Chondrocyte (in vitro differentiated cells): ENCODE measurements around the gene DDX60. TPM values are rescaled to one million over a fixed set of nuclear protein-coding genes. Genes with fewer than 3 reads are reported as not detected.

Experiments
- DNase-seq: peaks from one replicate; pipeline ENCODE4 v3.0.0; 2021; ENCODE audit warnings: mixed read lengths, low spot score
- H3K27ac Mint-ChIP-seq: one replicate; pipeline ENCODE4 v1.8.0; 2021; ENCODE audit warnings: mild to moderate bottlenecking, moderate library complexity, mixed read lengths; ENCODE audit not compliant: unreplicated experiment
- H3K27me3 Mint-ChIP-seq: 2 replicates; pipeline ENCODE4 v1.8.0; 2021; ENCODE audit warnings: low read depth, mixed read lengths
- H3K36me3 Mint-ChIP-seq: 2 replicates; pipeline ENCODE4 v1.8.0; 2021; ENCODE audit warnings: low read depth, mixed read lengths
- H3K4me1 Mint-ChIP-seq: 2 replicates; pipeline ENCODE4 v1.8.0; 2021; ENCODE audit warnings: low read depth, mild to moderate bottlenecking, mixed read lengths
- H3K4me3 Mint-ChIP-seq: one replicate; pipeline ENCODE4 v1.8.0; 2021; ENCODE audit warnings: mild to moderate bottlenecking, moderate library complexity, mixed read lengths; ENCODE audit not compliant: unreplicated experiment
- H3K9me3 Mint-ChIP-seq: 2 replicates; pipeline ENCODE4 v1.8.0; 2021; ENCODE audit warnings: low read depth, mixed read lengths
- total RNA-seq: library from RNA; stranded (reverse); gene quantifications from 3 replicates; pipeline ENCODE4 v1.2.1, GENCODE V29; 2021
- TF ChIP-seq, protein P1 (sequence below): fragments of 200-600 bp; sonication (generic); IDR thresholded peaks from 2 replicates; pipeline ENCODE4 v1.5.0; 2021; ENCODE audit warnings: antibody characterized with exemption, mild to moderate bottlenecking, moderate library complexity

Gene DDX60
- total RNA-seq, 1 donor from 2014 or later: 5.9 TPM

DNA sequence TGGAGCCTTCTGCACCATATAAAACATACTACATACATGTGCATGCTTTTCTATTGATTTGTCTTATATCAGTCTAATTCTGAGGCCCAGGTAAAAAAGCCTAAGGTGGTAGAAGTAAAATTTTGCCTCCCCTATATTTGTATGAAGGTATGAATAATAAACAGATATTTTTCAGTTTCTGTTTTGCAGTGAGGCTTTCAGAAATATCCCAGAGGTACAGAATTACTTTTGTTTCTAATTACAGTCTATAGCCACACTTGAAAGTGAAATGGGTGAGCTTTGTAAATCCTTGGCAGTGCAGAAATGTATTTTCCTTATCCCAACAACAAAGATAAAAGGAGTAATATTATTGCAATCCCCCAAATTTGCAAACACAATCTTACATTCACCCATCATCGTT, 59.5 kb downstream of the DDX60 start:
- Mint-ChIP-seq H3K9me3 (peaks cover 4% of the 10 kb centered on the region), H3K36me3 (peaks cover 10% of the 10 kb centered on the region), H3K27ac (no peak overlapping the region), H3K4me1 (peaks cover 5% of the 10 kb centered on the region), H3K27me3 (no peaks in the 10 kb centered on the region), H3K4me3 (no peak overlapping the region)
- TF ChIP-seq, protein P1, sequence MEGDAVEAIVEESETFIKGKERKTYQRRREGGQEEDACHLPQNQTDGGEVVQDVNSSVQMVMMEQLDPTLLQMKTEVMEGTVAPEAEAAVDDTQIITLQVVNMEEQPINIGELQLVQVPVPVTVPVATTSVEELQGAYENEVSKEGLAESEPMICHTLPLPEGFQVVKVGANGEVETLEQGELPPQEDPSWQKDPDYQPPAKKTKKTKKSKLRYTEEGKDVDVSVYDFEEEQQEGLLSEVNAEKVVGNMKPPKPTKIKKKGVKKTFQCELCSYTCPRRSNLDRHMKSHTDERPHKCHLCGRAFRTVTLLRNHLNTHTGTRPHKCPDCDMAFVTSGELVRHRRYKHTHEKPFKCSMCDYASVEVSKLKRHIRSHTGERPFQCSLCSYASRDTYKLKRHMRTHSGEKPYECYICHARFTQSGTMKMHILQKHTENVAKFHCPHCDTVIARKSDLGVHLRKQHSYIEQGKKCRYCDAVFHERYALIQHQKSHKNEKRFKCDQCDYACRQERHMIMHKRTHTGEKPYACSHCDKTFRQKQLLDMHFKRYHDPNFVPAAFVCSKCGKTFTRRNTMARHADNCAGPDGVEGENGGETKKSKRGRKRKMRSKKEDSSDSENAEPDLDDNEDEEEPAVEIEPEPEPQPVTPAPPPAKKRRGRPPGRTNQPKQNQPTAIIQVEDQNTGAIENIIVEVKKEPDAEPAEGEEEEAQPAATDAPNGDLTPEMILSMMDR: no peak
- no peak for DNase-seq

DNA sequence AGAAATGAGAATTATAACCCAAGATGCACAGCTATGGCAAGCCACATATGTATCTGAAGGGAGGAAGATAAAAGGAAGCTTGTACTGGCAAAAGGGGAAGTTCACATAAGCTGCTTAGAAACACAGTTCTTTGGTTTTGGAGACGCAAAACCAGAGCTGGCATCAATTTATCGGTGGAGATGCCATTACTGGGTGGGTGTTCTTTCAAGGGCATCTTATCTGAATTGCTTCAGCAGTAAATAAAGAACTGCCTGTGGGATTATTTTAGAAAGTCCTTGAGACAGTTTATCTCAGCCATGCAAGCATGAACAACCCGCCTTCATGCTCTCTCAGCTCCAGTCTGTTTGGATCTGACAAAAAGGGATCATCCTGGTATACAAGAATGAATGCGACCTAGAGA, 60.8 kb downstream of the DDX60 start:
- TF ChIP-seq, protein P1: no peak
- H3K27me3 Mint-ChIP-seq: no peaks in the 10 kb centered on the region
- H3K9me3 Mint-ChIP-seq: peaks cover 4% of the 10 kb centered on the region
- no peak overlapping the region for H3K27ac Mint-ChIP-seq
- no peak for DNase-seq
- H3K4me1 Mint-ChIP-seq: peaks cover 5% of the 10 kb centered on the region
- peaks cover 16% of the 10 kb centered on the region for H3K36me3 Mint-ChIP-seq
- H3K4me3 Mint-ChIP-seq: no peak overlapping the region

DNA sequence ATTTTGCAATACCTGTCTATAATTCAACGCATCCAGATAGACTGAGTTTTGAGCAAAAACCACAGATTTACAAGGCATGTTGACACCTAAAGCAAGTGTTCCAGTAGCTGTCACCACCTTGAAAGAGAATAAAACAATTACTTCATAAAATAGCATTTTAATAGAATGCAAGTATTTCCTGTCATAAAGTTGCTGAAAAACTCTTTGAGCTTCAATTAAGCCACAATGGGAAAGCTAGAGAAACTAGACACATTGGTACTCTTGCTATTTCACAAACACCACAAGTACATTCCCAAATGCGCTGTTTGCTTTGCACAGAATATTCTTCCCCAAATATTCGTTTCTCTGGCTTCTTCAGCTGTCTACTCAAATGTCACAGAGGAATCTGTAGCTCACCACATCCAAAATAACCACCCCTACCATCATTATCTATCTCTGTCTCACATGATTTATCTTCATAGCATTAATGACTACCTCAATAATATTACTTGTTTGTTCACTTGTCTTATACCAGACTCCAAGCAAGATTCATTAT, 70.3 kb downstream of the DDX60 start:
- Mint-ChIP-seq H3K27me3 (no peaks in the 10 kb centered on the region), H3K9me3 (peaks cover 2% of the 10 kb centered on the region), H3K4me3 (no peak overlapping the region), H3K27ac (no peak overlapping the region), H3K4me1 (peaks cover 3% of the 10 kb centered on the region), H3K36me3 (peaks cover 14% of the 10 kb centered on the region)
- DNase-seq: no peak
- TF ChIP-seq, protein P1: no peak

DNA sequence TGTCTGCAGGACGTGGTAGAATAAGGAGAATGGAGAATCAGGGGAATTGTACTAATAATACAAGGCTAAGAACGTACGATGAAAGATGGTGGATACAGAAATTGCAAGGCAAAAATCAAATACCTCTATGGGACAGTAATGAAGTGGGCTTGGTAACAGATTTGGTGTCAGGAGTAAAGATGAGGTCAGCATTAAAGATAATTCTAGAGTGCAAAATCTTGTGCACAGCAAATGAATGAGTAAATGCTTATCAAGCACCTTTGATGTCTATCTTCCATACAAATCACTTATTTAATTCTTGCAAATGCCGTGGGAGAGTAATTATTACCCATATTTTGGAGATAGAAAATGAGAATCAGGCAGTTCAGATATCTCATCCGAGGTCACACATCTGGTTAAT, 70.9 kb downstream of the DDX60 start:
- TF ChIP-seq, protein P1: no peak
- Mint-ChIP-seq H3K4me3 (no peak overlapping the region), H3K27me3 (no peaks in the 10 kb centered on the region), H3K27ac (no peak overlapping the region), H3K36me3 (peaks cover 18% of the 10 kb centered on the region), H3K9me3 (peaks cover 8% of the 10 kb centered on the region), H3K4me1 (peaks cover 3% of the 10 kb centered on the region)
- DNase-seq: no peak

DNA sequence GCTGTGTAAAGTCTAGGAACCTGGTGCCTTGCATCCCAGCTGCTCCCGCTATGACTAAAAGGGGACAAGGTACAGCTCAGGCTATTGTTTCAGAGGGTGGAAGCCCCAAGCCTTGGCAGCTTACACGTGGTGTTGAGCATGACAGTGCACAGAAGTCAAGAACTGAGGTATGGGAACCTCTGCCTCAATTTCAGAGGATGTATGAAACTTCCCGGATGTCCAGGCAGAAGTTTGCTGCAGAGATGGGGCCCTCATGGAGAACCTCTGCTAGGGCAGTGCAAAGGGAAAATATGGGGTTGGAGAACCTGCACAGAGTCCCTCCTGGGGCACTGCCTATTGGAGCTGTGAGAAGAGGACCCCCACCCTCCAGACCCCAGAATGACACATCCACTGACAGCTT, 76.6 kb downstream of the DDX60 start:
- no peak for DNase-seq
- no peak overlapping the region for H3K4me3 Mint-ChIP-seq
- no peaks in the 10 kb centered on the region for H3K4me1 Mint-ChIP-seq
- peaks cover 22% of the 10 kb centered on the region for H3K36me3 Mint-ChIP-seq
- no peaks in the 10 kb centered on the region for H3K27me3 Mint-ChIP-seq
- TF ChIP-seq, protein P1: no peak
- H3K27ac Mint-ChIP-seq: no peak overlapping the region
- H3K9me3 Mint-ChIP-seq: peaks cover 22% of the 10 kb centered on the region
